CD4-positive, alpha-beta T cell treated with Interferon alpha-2 for 1 hour (primary cell): ENCODE measurements around the gene PRLR.
"Not testable (repeated sequence)": the region's sequence is repeated elsewhere in the genome, so short reads cannot be mapped to it uniquely, and the experiment has no call there.

ENCODE experiments used
- DNase-seq, 2 donors: peaks; one replicate each; pipeline ENCODE4 v3.0.0-alpha.2; 2020 to 2022

PRLR gene

GRCh38 chr5:35230038-35230611, at the start of gene PRLR:
Gene PRLR, minus strand, starts transcription at chr5:35230487. Its CDS starts 140,867 bp downstream, at chr5:35089620.
- peak in 1 of 2 donors; percentile 17 for DNase-seq

- no peak for DNase-seq
Measured at GRCh38 chr5:35274839-35275509, 44.7 kb upstream of the PRLR start.

DNA sequence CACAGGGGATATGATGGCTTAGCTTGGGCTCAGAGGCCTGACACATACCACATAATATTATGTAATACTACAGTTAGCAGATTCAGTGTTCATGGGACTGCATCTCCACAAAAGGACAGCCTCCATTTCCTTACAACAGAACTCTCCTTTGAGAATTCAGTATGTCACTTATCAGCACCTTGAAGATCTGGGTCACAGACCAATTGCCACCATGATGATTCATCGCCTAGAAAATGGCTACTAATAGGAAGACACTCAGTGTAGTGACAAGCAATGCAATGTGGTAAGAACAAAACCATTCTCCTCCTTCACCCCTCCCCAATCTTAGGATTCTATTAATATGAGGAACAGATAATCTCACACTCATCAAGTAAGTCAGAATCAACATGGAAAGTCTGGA, 38.7 kb upstream of the PRLR start:
- no peak for DNase-seq

DNA sequence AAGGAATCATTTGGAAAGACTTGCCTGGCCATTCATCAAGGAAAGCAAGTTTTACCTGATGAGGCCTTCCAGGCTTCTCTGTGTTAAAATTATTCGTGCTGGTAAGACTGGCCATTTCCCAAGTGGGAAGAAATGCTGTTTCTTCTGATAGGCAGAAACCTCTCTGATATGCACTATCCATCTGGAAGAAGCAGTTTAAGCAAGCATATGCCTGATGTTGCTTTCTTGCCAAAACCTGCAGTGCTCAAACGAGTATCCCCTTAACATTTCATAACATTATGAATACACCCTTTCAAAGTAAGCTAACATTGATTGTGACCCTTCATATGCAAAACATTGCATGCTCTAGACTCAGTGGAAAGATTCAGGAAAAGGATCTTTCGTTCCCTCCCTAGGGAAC, 36.0 kb upstream of the PRLR start:
- DNase-seq: no peak

- DNase-seq: no peak
Measured at GRCh38 chr5:35264509-35264908, 34.2 kb upstream of the PRLR start.

DNA sequence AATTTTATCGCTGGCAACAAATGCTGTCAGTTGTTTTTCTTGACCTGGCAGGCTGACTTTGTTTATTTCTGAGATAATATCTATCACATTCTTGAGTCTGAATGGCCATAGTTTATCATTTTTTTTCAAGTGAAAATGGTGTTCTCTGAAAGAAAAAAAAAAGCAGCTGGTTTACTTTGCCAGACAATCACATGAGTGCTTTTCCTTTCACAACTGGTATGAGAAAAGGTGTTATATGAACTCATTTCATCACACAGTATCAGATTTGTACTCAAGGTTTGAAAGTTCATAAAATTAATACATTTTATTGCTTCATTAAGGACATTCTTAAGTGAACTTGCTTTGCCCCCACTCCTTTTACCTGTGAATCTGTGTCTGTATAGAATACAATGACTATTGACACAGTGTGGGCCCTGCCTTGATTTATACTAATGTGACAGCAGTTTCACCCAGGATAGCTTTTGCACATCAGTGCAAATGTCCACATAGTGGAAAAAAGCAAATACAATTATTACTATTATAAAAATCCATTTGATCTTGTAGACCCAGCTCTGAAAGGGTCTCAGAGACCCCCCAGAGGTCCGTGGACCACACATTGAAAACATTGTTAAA, 33.1 kb upstream of the PRLR start:
- DNase-seq: no peak

GRCh38 chr5:35253582-35253981, 23.3 kb upstream of the PRLR start:
- no peak for DNase-seq

GRCh38 chr5:35252963-35253362, 22.7 kb upstream of the PRLR start:
- DNase-seq: no peak

DNA sequence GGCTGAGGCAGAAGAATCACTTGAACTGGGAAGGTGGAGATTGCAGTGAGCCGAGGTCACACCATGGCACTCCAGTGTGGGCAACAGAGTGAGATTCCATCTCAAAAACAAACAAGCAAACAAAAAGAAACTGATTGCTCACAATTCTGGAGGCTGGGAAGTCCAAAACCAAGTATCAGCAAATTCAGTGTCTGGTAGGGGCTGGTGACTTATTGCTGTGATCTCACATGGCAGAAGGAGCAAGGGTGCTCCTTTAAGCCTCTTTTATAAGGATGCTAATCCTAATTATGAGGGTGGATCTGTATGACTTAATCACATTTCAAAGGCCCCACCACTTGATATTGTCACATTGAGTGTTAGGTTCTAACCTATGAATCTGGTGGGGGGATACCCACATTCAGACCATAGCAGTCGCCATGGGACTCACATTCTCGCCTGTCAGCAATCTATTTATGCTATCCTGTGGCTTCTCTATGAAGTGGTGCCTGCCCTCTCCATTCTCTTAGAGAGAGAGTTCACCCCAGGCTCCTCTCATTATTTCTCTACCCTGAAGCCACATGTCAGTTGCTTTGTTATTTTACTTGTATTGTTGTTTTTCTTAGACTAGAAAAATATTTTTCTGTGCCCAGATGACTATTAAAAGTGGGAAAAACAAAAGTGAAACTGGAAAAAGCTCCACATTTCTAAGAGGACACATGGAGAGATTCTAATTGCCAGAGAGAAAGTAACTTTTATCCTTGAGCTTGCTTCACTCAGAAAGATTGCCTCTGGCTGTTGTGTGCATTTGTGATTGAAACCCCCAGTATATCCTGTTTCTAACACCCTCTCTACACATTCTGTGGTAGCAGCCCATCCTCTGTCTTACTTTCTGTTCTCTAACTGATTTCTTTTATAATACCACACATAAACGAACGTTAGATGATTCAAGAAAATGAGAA, 18.8 kb upstream of the PRLR start:
- DNase-seq: no peak

GRCh38 chr5:35247648-35248034, 17.4 kb upstream of the PRLR start:
- DNase-seq: no peak

- no peak for DNase-seq
Measured at GRCh38 chr5:35246900-35247647, 16.8 kb upstream of the PRLR start.

- DNase-seq: no peak
Measured at GRCh38 chr5:35246411-35246810, 16.1 kb upstream of the PRLR start.

DNA sequence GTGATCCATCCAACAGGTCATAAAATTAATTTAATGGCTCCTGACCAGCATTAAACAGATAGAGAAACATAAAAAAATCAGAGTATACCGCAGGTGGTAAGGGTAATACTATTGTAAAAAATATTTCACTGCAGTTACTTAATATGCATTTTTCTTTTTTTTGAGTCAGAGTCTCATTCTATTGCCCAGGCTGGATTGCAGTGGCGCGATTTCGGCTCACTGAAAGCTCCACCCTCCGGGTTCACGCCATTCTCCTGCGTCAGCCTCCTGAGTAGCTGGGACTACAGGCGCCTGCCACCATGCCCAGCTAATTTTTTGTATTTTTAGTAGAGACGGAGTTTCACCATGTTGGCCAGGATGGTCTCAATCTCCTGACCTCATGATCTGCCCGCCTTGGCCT, 15.1 kb upstream of the PRLR start:
- DNase-seq: not testable (repeated sequence)

- DNase-seq: no peak
Measured at GRCh38 chr5:35244171-35244570, 13.9 kb upstream of the PRLR start.

DNA sequence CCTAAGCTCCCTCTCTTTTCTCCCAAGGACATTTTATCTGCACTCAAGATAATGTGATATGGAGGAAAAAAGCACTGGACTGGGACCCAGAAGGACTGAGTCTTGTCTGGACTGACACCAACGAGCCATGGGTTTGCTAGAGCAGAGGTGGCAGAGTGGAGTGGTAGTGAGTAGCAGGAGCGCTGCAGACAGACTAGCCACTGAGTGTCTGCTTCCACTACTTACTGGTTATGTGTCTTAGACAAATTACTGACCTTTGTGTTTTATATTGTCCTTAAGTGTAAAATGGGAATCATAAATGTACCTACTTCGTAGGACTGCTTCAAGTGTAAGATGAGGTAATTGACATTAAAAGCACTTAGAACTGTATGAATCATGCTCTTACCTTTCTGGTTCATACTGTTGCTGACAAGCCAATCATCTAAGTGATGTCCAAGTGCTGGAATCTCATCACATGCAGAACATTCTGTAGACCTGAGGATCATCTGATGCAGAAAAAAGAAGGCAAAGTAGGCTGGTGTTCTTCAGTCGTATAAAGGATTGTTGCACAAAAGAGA, 12.5 kb upstream of the PRLR start:
- no peak for DNase-seq

- DNase-seq: no peak
Measured at GRCh38 chr5:35240892-35241291, 10.6 kb upstream of the PRLR start.

DNA sequence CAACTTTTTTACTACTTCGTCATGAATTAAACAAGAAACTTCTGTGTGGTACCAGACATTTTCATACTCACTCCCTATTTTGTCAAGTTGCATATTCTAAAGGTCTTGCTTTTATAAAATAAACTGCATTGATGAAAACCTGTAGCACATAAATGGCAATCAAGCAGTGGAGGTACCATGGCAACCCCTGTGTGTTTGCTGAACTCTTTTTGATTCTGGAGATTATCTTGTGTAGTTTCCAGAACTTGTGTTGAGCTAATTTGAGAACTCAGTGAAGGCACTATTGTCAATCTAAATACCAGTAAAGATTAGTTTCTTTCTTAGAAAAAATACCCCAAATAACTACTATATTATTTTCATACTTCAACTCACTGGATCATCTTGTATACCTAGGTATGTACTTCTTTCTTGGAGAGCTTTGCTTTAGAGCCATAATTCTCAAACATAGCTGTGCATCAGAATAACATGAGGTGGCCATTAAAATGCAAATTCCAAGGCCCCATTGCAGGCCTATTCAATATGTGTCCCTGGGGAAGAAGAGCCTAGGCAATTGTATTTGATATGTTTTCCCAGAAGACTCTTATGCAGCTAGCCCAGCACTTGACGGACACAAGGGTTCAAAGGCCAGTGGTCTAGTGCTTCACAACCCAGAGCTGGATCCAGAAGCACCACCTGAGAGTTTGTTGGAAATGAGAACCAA, 9.8 kb upstream of the PRLR start:
- no peak for DNase-seq

- no peak for DNase-seq
Measured at GRCh38 chr5:35239476-35239875, 9.2 kb upstream of the PRLR start.

- no peak for DNase-seq
Measured at GRCh38 chr5:35237580-35238376, 7.5 kb upstream of the PRLR start.

GRCh38 chr5:35236770-35237169, 6.5 kb upstream of the PRLR start:
- no peak for DNase-seq

- DNase-seq: no peak
Measured at GRCh38 chr5:35233601-35234000, 3.3 kb upstream of the PRLR start.
